ENCODE data around the gene PDLIM7.
"Not testable (repeated sequence)": the region's sequence is repeated elsewhere in the genome, so short reads cannot be mapped to it uniquely, and the experiment has no call there.

PDLIM7 gene

GRCh38 chr5:177497292-177498012 lies at the start of gene PDLIM7:
Gene PDLIM7 (minus strand): TSS chr5:177497604. CDS start chr5:177496512, 1,092 bp downstream.
- Mint-ChIP-seq H3K27me3 (peaks cover 32% of the 10 kb centered on the region), H3K36me3 (peaks cover 6% of the 10 kb centered on the region), H3K4me1 (peaks cover 36% of the 10 kb centered on the region), H3K4me3 (peak within 1 kb of the TSS; percentile 81), H3K27ac (no peak within 1 kb of the TSS), H3K9me3 (no peaks in the 10 kb centered on the region)
- DNase-seq, result peak; percentile 95
- CTCF ChIA-PET, result interaction anchor here (1.0 to 7.6 kb wide), 5 partner anchors 10 to 188 kb away, joined by 3 to 114 read pairs (median 6); no protein-coding TSS in a partner anchor

DNA sequence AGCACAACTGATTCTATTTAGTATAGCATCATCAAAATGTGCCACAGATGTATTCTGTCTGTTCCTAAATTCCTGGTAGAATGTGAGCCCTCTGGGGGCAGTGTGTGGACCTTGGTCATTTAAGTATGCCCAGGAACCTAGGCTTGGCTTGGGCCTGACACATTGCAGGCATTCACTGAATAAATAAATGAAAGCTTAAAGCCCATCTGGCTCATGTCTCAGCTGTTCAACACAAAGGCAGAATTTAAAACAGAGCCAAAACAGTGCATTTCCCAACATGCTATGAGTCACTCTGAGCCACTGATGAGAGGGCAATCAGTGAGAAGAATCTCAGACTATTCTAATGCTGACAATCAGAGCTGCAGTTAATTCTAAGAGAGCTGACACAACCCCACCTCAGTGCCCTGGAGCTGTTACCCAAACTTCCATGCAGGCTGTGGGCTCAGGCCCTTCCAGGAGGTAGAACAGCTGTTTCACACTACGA lies 48.9 kb upstream of the PDLIM7 start:
- H3K4me3 Mint-ChIP-seq, result no peak overlapping the region
- CTCF ChIA-PET, result interaction anchor here (0.8 to 0.9 kb wide), 2 partner anchors 45 to 156 kb away, joined by 3 read pairs; no protein-coding TSS in a partner anchor
- no peak overlapping the region for H3K27ac Mint-ChIP-seq
- H3K27me3 Mint-ChIP-seq, result no peaks in the 10 kb centered on the region
- H3K36me3 Mint-ChIP-seq, result peaks cover 26% of the 10 kb centered on the region
- no peaks in the 10 kb centered on the region for H3K9me3 Mint-ChIP-seq
- no peak for DNase-seq
- peaks cover 3% of the 10 kb centered on the region for H3K4me1 Mint-ChIP-seq

- peaks cover 3% of the 10 kb centered on the region for H3K4me1 Mint-ChIP-seq
- CTCF ChIA-PET, result interaction anchor here (0.8 to 0.9 kb wide), 2 partner anchors 44 to 155 kb away, joined by 3 read pairs; no protein-coding TSS in a partner anchor
- H3K27me3 Mint-ChIP-seq, result no peaks in the 10 kb centered on the region
- H3K4me3 Mint-ChIP-seq, result no peak overlapping the region
- H3K9me3 Mint-ChIP-seq, result no peaks in the 10 kb centered on the region
- H3K27ac Mint-ChIP-seq, result no peak overlapping the region
- peaks cover 26% of the 10 kb centered on the region for H3K36me3 Mint-ChIP-seq
- DNase-seq, result no peak
Observed at GRCh38 chr5:177545487-177546257, 48.3 kb upstream of the PDLIM7 start.

DNA sequence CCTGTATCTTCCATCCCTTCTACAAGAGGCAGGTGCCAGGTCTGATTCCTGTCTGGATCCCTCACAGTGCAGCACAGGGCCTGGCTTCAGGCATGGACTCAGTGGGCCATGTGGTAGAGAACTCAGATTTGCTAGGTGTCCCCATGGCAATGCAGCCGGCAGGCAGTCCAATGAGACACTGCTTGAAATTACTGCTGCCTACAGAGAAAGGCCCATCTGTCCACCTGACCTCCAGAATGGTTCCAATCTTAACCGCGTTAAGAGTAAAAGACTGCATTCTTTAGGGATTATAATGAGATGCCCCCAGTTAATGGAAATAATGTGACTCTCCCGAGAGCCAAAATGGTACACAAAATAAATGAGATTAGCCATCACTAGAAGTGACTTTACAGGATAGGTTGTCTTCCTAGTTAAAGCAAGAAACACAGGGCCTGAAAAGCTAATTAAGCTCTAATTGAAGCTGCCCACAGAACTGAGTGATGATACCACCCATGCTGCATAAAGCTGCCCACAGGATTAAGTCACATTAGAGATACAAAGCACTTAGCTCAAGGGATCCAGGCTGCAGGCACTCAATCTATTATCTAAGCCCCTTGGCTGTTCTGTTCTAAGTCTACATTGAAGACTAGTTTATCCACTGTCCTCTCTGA lies 45.5 kb upstream of the PDLIM7 start:
- CTCF ChIA-PET, result no interaction called here
- H3K36me3 Mint-ChIP-seq, result peaks cover 20% of the 10 kb centered on the region
- peaks cover under 1% of the 10 kb centered on the region for H3K4me1 Mint-ChIP-seq
- H3K4me3 Mint-ChIP-seq, result no peak overlapping the region
- no peak overlapping the region for H3K27ac Mint-ChIP-seq
- H3K9me3 Mint-ChIP-seq, result no peaks in the 10 kb centered on the region
- DNase-seq, result no peak
- no peaks in the 10 kb centered on the region for H3K27me3 Mint-ChIP-seq

GRCh38 chr5:177540438-177540837 lies 43.0 kb upstream of the PDLIM7 start:
- no peaks in the 10 kb centered on the region for H3K27me3 Mint-ChIP-seq
- H3K9me3 Mint-ChIP-seq, result no peaks in the 10 kb centered on the region
- H3K36me3 Mint-ChIP-seq, result peaks cover 18% of the 10 kb centered on the region
- H3K4me3 Mint-ChIP-seq, result no peak overlapping the region
- CTCF ChIA-PET, result no interaction called here
- H3K27ac Mint-ChIP-seq, result no peak overlapping the region
- no peak for DNase-seq
- no peaks in the 10 kb centered on the region for H3K4me1 Mint-ChIP-seq

- Mint-ChIP-seq H3K9me3 (no peaks in the 10 kb centered on the region), H3K27me3 (no peaks in the 10 kb centered on the region), H3K27ac (no peak overlapping the region), H3K4me3 (no peak overlapping the region), H3K36me3 (peaks cover 15% of the 10 kb centered on the region), H3K4me1 (no peaks in the 10 kb centered on the region)
- no peak for DNase-seq
- CTCF ChIA-PET, result interaction anchor here (0.7 kb wide), 1 partner anchor 37 kb away, joined by 3 read pairs; no protein-coding TSS in a partner anchor
Observed at GRCh38 chr5:177539411-177539810, 42.0 kb upstream of the PDLIM7 start.

DNA sequence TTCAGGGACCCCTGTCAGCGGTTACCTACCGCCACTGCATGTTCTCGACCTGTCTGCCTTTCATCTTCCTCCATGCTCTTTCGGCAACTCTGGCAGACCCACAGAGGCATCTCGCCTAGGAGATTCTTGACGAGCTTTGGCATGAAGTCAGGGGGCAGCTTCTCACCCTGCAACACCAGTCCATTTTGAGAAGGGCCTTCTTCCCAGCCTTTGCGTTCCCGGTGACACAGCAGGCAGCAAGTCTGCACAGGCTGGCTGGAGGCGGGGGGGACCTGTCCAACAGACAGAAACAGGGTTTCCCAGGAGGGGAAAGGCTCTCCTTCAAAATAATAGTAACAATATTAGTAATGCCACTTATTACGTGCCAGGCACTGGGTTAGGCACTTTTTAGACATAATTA lies 41.5 kb upstream of the PDLIM7 start:
- no peak overlapping the region for H3K4me3 Mint-ChIP-seq
- CTCF ChIA-PET, result interaction anchor here (0.7 kb wide), 1 partner anchor 37 kb away, joined by 3 read pairs; no protein-coding TSS in a partner anchor
- H3K4me1 Mint-ChIP-seq, result no peaks in the 10 kb centered on the region
- no peak for DNase-seq
- no peaks in the 10 kb centered on the region for H3K27me3 Mint-ChIP-seq
- H3K27ac Mint-ChIP-seq, result no peak overlapping the region
- peaks cover 12% of the 10 kb centered on the region for H3K36me3 Mint-ChIP-seq
- no peaks in the 10 kb centered on the region for H3K9me3 Mint-ChIP-seq

- DNase-seq, result no peak
- Mint-ChIP-seq H3K27me3 (no peaks in the 10 kb centered on the region), H3K36me3 (peaks cover 14% of the 10 kb centered on the region), H3K4me3 (no peak overlapping the region), H3K4me1 (no peaks in the 10 kb centered on the region), H3K9me3 (no peaks in the 10 kb centered on the region), H3K27ac (peak overlapping the region; percentile 69)
- CTCF ChIA-PET, result interaction anchor here (1.1 kb wide), 1 partner anchor 13 kb away, joined by 3 read pairs; no protein-coding TSS in a partner anchor
Observed at GRCh38 chr5:177537389-177538361, 40.3 kb upstream of the PDLIM7 start.

- H3K27ac Mint-ChIP-seq, result no peak overlapping the region
- no peaks in the 10 kb centered on the region for H3K27me3 Mint-ChIP-seq
- CTCF ChIA-PET, result interaction anchor here (0.8 kb wide), 1 partner anchor 10 kb away, joined by 3 read pairs; no protein-coding TSS in a partner anchor
- peaks cover 16% of the 10 kb centered on the region for H3K36me3 Mint-ChIP-seq
- H3K4me3 Mint-ChIP-seq, result no peak overlapping the region
- no peaks in the 10 kb centered on the region for H3K9me3 Mint-ChIP-seq
- DNase-seq, result no peak
- no peaks in the 10 kb centered on the region for H3K4me1 Mint-ChIP-seq
Observed at GRCh38 chr5:177536386-177536785, 39.0 kb upstream of the PDLIM7 start.

DNA sequence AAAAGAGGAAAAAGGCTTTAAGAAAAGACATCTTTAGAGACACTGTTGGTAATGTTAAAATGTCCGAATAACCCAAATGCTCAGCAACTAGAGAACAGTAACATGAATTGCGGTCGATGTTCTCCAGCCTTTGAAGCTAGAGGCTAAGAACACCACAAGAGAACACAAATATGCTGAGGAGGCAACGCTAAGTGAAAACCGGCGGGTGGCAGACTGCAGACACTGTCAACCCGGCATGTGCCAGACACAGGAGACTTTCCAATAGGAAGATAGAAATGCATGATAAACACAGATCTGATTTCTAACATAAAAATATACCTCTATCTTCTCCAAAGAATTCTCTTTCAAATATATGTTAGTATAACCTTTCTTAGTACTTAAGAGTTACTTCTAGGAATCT lies 37.7 kb upstream of the PDLIM7 start:
- H3K27me3 Mint-ChIP-seq, result no peaks in the 10 kb centered on the region
- peaks cover 25% of the 10 kb centered on the region for H3K36me3 Mint-ChIP-seq
- no peaks in the 10 kb centered on the region for H3K9me3 Mint-ChIP-seq
- H3K4me3 Mint-ChIP-seq, result no peak overlapping the region
- no peak overlapping the region for H3K27ac Mint-ChIP-seq
- CTCF ChIA-PET, result no interaction called here
- H3K4me1 Mint-ChIP-seq, result no peaks in the 10 kb centered on the region
- DNase-seq, result no peak

- H3K27me3 Mint-ChIP-seq, DNase-seq, H3K9me3 Mint-ChIP-seq, H3K27ac Mint-ChIP-seq, H3K4me3 Mint-ChIP-seq, H3K4me1 Mint-ChIP-seq: not testable (repeated sequence)
- CTCF ChIA-PET, result interaction anchor here (1.0 kb wide), 1 partner anchor 33 kb away, joined by 3 read pairs; no protein-coding TSS in a partner anchor
- H3K36me3 Mint-ChIP-seq, result peaks cover 26% of the 10 kb centered on the region
Observed at GRCh38 chr5:177534433-177534832, 37.0 kb upstream of the PDLIM7 start.

DNA sequence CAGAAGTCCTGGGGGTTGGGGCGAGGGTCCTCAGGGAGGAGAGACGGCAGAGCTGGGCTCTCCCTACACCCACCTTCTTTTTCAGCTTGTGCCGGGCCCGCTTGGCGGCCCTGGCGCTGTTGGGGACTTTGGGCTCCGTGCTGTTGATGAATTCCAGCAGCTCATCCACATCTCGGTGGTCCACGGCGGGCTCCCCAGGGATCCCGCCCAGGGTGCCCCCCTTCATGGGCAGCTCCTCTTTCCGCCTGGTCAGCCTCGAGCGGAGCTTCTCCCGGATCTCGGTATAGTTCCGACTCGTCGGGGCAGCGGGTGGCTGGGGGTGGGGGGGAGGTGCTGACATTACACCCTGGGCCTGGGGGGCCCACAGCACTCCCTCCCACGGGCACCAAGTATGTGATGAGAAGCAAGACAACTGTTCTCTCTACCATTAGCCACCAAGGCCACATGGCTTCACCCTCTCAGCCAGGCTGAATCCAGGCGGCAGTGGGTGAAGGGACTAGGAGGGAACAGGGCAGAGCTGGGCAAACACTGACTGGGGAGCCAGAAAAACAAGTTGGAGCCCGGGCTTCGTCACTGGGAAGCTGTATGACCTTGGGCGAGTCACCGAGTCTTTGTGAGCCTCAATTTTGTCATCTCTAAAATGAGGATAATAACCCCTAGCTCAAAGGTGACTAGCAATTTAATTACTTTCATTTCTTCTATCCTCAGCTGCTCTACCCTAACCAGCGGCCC lies 34.0 kb upstream of the PDLIM7 start:
- Mint-ChIP-seq H3K4me1 (no peaks in the 10 kb centered on the region), H3K9me3 (no peaks in the 10 kb centered on the region), H3K27me3 (no peaks in the 10 kb centered on the region), H3K4me3 (no peak overlapping the region), H3K36me3 (peaks cover 22% of the 10 kb centered on the region), H3K27ac (no peak overlapping the region)
- DNase-seq, result no peak
- CTCF ChIA-PET, result interaction anchor here (0.8 kb wide), 1 partner anchor 141 kb away, joined by 3 read pairs; no protein-coding TSS in a partner anchor
